Fibroblast of pulmonary artery (primary cell): ENCODE measurements around the gene BBLN.

Experiments
- DNase-seq: peaks from one replicate; pipeline ENCODE4 v3.0.0-alpha.2; 2010; ENCODE audit warnings: low read depth
- H3K4me3 ChIP-seq: replicated peaks from 2 replicates; pipeline ENCODE4 v1.5.1; 2011; ENCODE audit warnings: low read depth, mild to moderate bottlenecking, control low read depth, low read length, moderate library complexity
- TF ChIP-seq, protein P1 (sequence below): IDR thresholded peaks from 2 replicates; pipeline ENCODE4 v1.5.1; 2011; ENCODE audit warnings: mild to moderate bottlenecking, control low read depth, low read length, inconsistent platforms; ENCODE audit errors: missing control alignments

Gene BBLN

DNA sequence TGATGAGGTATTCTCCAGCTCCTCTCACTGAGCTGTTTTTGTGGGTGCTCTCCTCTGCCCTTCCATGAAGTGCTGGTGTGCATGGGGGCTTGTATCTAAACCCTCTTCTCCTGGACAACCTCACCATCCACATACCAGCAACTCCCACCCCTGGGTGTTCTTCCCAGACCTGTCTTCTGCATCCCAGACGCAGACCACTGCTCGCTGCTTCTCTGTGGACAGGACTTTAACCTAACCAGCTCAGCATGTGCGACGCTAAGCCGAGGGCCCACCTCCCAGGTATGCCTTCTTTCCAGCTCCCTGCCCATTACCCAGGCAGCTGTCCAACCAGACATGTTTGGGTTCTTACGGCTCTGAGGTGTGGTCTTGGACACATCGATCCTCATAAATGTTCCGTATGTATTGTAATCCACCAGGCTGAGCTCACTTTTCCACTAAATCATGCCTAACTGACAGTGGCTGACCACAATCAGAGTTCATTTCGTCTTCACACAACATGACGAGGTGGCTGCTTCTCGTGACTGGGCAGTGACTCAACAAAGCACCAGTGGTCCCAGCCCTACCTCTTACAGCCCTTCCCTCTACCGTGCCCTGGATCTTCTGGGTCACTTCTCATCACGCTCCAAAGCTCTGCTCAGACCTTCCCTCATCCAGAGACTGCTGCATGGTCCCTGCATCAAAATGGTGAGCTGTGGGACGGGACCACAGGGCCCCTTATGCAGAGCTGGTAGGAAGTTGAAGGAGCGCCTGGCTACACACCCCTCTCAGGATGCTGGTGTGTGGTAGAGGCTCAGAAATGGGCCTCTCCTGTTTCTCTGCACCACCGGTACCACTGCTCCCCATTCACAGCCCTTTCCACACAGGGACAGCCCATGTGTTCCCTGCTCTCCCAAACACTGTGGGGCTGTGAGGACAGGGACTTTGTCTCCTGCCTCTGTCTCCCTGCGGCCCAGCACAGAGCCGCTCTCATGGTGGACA lies 23.0 kb upstream of the BBLN start:
- TF ChIP-seq, protein P1, sequence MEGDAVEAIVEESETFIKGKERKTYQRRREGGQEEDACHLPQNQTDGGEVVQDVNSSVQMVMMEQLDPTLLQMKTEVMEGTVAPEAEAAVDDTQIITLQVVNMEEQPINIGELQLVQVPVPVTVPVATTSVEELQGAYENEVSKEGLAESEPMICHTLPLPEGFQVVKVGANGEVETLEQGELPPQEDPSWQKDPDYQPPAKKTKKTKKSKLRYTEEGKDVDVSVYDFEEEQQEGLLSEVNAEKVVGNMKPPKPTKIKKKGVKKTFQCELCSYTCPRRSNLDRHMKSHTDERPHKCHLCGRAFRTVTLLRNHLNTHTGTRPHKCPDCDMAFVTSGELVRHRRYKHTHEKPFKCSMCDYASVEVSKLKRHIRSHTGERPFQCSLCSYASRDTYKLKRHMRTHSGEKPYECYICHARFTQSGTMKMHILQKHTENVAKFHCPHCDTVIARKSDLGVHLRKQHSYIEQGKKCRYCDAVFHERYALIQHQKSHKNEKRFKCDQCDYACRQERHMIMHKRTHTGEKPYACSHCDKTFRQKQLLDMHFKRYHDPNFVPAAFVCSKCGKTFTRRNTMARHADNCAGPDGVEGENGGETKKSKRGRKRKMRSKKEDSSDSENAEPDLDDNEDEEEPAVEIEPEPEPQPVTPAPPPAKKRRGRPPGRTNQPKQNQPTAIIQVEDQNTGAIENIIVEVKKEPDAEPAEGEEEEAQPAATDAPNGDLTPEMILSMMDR: no peak
- peak; percentile 28 for DNase-seq

DNA sequence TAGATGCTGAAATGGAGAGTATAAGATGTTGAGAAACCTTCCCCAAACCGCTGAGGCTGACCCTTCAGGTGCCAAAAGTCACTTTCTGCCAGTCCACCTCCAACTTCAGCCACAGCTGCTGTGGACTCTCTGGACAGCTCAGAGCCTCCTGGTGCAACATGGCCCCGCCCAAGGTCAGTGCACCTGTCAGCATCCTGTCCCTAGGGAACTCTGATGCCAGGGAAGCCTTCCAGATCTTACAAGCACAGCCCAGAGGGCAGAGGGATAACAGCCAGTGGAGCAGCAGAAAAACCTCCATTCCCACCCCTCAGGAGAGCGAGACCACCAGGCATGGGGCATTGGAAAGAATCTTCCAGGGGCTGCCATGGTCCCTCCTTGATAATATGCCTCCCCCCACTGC lies 22.1 kb upstream of the BBLN start:
- TF ChIP-seq, protein P1: no peak
- no peak for DNase-seq
- H3K4me3 ChIP-seq: no peak overlapping the region

More for the DNA sequence above, 23.0 kb upstream of the BBLN start:
- no peak overlapping the region for H3K4me3 ChIP-seq

DNA sequence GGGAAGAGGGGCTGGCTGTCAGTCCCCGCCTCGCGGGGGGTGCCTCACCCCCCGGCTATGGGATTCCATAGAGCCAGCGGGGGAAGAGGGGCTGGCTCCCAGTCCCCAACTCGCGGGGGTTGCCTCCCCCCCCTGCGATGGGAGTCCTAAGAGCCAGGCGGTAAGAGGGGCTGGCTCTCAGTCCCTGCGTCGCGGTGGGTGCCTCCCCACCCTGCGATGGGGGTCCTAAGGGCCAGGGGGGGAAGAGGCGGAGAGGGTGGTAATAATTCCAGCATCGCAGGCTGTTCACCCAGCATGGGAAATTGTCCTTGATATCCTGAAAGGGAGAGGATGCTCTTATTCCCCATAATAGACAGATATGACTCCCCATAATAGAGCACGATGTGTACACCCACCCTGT lies 20.4 kb upstream of the BBLN start:
- TF ChIP-seq, protein P1: no peak
- DNase-seq: no peak
- no peak overlapping the region for H3K4me3 ChIP-seq

DNA sequence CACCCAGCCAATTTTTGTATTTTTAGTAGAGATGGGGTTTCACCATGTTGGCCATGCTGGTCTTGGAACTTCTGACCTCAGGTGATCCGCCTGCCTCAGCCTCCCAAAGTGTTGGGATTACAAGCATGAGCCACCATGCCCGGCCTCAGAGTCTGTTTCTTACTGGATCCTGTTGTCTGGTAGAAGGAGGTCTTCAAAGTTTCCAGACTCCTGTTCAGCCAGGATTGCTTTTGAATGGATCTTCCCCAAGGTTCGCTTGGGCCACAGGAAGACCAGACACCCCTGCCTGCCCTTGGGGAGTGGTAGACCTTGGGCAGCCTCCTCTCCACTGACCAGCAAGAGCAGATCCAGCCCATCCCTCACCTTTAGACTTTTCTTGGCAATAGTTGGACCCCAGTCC lies 18.5 kb upstream of the BBLN start:
- H3K4me3 ChIP-seq: no peak overlapping the region
- TF ChIP-seq, protein P1: no peak
- no peak for DNase-seq

DNA sequence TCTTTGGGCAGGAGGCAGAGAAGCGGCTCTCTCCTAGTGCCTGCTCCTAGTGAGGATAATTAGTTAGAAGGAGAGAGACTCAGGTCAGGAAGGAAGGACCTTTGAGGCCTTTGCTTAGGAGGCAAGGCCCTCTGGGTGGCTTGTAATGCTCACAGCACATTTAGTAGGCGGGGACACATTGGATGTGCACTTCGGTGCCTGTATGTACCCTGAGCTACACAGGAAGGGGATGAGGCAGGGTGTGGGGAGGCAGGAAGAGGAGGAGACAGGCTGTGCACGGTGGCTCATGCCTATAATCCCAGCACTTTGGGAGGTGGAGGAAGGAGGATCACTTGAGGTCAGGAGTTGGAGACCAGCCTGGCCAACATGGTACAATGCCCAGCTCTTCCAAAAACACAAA lies 18.0 kb upstream of the BBLN start:
- DNase-seq: no peak
- TF ChIP-seq, protein P1: no peak
- H3K4me3 ChIP-seq: no peak overlapping the region

DNA sequence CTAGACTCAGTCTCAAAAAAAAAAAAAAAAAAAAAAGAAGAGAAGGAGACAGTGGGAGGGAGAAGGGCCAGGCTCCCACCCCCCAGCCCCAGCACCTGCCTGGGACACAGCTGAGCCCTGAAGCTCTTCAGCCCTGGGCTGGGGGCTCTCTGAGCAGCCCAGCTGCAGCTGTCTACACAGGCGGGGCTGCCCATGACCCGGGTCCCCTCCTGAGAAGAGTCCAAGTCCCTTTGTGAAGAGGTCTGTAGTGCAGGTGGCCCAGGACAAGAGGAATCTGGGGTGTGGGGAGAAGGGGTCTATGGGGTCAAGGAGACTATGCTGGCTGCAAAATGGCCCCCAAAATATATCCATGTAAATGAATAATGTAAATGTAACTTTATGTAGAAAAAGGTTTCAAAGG lies 17.5 kb upstream of the BBLN start:
- DNase-seq: no peak
- TF ChIP-seq, protein P1: no peak
- H3K4me3 ChIP-seq: no peak overlapping the region
